ENCODE data around the gene TMEM33. TPM values are rescaled to one million over a fixed set of nuclear protein-coding genes. Genes with fewer than 3 reads are reported as not detected.

TMEM33 gene
- total and polyA plus RNA-seq, 2 experiments from 2014 or later, result 16.5 to 18.9 TPM

- peaks cover 8% of the 10 kb centered on the region for H3K4me1 ChIP-seq (ENCODE audit: low read depth)
- no peaks in the 10 kb centered on the region for H3K9me3 ChIP-seq (ENCODE audit: low read depth)
- no peak for TF ChIP-seq CTCF (IDR thresholded peaks at IDR 0.05; ENCODE audit: low read depth, low read length)
- H3K27ac ChIP-seq, result no peak overlapping the region
- H3K27me3 ChIP-seq, result peaks cover 17% of the 10 kb centered on the region
- H3K4me3 ChIP-seq, result no peak overlapping the region
- no peak for DNase-seq (ENCODE audit: low read depth in 1 of 2, low spot score in 1 of 2)
- no peaks in the 10 kb centered on the region for H3K36me3 ChIP-seq
Measured at GRCh38 chr4:41932988-41933387, 2.2 kb upstream of the TMEM33 start.

GRCh38 chr4:41933997-41934503 is 1.2 kb upstream of the TMEM33 start:
- H3K4me3 ChIP-seq, result no peak overlapping the region
- H3K27me3 ChIP-seq, result peaks cover 17% of the 10 kb centered on the region
- peaks cover under 1% of the 10 kb centered on the region for H3K36me3 ChIP-seq
- H3K27ac ChIP-seq, result no peak overlapping the region
- DNase-seq (ENCODE audit: low read depth in 1 of 2, low spot score in 1 of 2), result no peak
- no peaks in the 10 kb centered on the region for H3K9me3 ChIP-seq (ENCODE audit: low read depth)
- H3K4me1 ChIP-seq (ENCODE audit: low read depth), result peaks cover 8% of the 10 kb centered on the region
- TF ChIP-seq CTCF (IDR thresholded peaks at IDR 0.05; ENCODE audit: low read depth, low read length), result no peak

- Histone ChIP-seq H3K4me1 (ENCODE audit: low read depth) (peaks cover 8% of the 10 kb centered on the region), H3K36me3 (peaks cover 5% of the 10 kb centered on the region), H3K9me3 (ENCODE audit: low read depth) (no peaks in the 10 kb centered on the region), H3K4me3 (peak overlapping the region; percentile 78), H3K27ac (no peak overlapping the region), H3K27me3 (peaks cover 17% of the 10 kb centered on the region)
- no peak for TF ChIP-seq CTCF (IDR thresholded peaks at IDR 0.05; ENCODE audit: low read depth, low read length)
- DNase-seq (ENCODE audit: low read depth in 1 of 2, low spot score in 1 of 2), result peak in 1 of 2 donors; percentile 10
Measured at GRCh38 chr4:41934514-41934900, 722 bp upstream of the TMEM33 start.

- peak overlapping the region; percentile 91 for H3K27ac ChIP-seq
- DNase-seq (ENCODE audit: low read depth in 1 of 2, low spot score in 1 of 2), result no peak
- H3K27me3 ChIP-seq, result peaks cover 14% of the 10 kb centered on the region
- H3K4me1 ChIP-seq (ENCODE audit: low read depth), result peaks cover 8% of the 10 kb centered on the region
- peaks cover 8% of the 10 kb centered on the region for H3K36me3 ChIP-seq
- no peak for TF ChIP-seq CTCF (IDR thresholded peaks at IDR 0.05; ENCODE audit: low read depth, low read length)
- H3K4me3 ChIP-seq, result peak overlapping the region; percentile 78
- no peaks in the 10 kb centered on the region for H3K9me3 ChIP-seq (ENCODE audit: low read depth)
Measured at GRCh38 chr4:41935652-41936021, 408 bp downstream of the TMEM33 start.

GRCh38 chr4:41939016-41939626 is 3.9 kb downstream of the TMEM33 start:
- no peak overlapping the region for H3K4me3 ChIP-seq
- H3K36me3 ChIP-seq, result peaks cover 18% of the 10 kb centered on the region
- no peak overlapping the region for H3K27ac ChIP-seq
- peaks cover 8% of the 10 kb centered on the region for H3K4me1 ChIP-seq (ENCODE audit: low read depth)
- H3K9me3 ChIP-seq (ENCODE audit: low read depth), result no peaks in the 10 kb centered on the region
- H3K27me3 ChIP-seq, result no peaks in the 10 kb centered on the region
- TF ChIP-seq CTCF (IDR thresholded peaks at IDR 0.05; ENCODE audit: low read depth, low read length), result no peak
- DNase-seq (ENCODE audit: low read depth in 1 of 2, low spot score in 1 of 2), result peak in 1 of 2 donors; percentile 32
